ENCODE results near the gene MAP3K12.
A peak's percentile ranks its signal among the peaks of the same experiment; 100 is the strongest.

The MAP3K12 gene

DNA sequence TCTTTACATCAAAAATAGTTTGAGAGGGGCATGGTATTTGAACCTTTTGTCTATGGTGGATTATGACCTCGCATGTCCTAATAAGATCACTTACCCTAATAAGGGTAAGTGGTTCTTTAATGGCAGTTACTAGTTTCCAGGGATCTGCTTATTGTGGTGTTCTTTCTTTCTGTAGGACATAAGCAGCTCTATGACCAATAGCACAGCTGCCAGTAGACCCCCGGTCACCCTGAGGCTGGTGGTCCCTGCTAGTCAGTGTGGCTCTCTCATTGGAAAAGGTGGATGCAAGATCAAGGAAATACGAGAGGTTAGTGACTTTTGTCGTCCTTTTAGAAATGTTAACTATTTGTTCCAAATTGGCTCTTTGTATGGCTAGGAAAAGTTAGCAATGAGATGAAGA, 40.2 kb downstream of the MAP3K12 start:
- H3K4me3 ChIP-seq (ENCODE audit: low read depth, low read length): no peak overlapping the region
- no peak for DNase-seq (ENCODE audit: low read depth)
- TF ChIP-seq, protein P1, sequence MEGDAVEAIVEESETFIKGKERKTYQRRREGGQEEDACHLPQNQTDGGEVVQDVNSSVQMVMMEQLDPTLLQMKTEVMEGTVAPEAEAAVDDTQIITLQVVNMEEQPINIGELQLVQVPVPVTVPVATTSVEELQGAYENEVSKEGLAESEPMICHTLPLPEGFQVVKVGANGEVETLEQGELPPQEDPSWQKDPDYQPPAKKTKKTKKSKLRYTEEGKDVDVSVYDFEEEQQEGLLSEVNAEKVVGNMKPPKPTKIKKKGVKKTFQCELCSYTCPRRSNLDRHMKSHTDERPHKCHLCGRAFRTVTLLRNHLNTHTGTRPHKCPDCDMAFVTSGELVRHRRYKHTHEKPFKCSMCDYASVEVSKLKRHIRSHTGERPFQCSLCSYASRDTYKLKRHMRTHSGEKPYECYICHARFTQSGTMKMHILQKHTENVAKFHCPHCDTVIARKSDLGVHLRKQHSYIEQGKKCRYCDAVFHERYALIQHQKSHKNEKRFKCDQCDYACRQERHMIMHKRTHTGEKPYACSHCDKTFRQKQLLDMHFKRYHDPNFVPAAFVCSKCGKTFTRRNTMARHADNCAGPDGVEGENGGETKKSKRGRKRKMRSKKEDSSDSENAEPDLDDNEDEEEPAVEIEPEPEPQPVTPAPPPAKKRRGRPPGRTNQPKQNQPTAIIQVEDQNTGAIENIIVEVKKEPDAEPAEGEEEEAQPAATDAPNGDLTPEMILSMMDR (conservative IDR thresholded peaks at IDR 0.05; ENCODE audit: low read depth, low read length): no peak

DNA sequence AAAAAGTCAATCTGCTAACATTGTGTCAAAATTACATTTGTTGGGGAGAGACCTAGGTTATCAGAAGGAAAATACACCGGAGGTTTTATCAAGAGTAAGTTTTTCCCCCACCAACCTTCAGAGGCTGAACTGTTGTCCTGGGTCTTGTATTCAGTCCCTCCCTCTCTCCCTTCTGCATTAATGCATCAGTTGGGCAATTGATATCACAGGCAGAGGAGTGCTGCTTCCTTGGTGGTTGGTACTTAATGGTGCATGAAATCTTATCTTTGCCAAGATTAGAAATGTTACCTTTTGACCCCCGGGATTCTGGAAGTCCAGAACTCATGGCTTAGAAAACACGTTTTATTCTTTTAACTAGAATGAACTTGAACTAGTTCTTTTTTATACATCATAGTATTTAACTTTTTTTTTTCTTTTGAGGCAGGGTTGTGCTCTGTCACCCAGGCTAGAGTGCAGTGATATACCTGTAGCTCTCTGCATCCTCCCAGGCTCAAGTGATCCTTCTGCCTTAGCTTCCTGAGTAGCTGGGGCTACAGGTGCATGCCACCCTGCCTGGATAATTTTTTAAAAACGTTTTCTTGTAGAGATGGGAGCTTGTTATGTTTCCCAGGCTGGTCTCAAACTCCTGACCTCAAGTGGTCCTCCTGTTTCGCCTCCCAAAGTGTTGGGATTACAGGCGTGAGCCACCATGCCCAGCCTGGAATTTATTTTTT, 42.4 kb downstream of the MAP3K12 start:
- DNase-seq (ENCODE audit: low read depth): no peak
- no peak overlapping the region for H3K4me3 ChIP-seq (ENCODE audit: low read depth, low read length)
- TF ChIP-seq, protein P1 (conservative IDR thresholded peaks at IDR 0.05; ENCODE audit: low read depth, low read length): no peak

DNA sequence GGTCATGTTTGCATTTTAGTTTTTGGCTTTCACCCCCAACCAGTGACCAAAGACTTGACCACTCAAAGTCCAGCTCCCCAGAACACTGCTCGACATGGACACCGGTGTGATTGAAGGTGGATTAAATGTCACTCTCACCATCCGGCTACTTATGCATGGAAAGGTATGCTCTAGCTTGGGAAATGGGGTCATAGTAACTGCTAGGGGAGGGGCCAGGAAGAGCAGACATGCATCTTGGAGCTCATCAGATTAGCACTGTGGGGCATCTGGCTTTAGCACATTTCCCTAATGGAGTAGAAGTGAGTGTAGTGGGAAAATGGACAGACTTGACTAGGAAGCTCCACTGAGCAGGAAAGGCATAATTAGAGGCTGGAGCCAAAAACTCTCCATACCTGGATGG, 44.6 kb downstream of the MAP3K12 start:
- no peak for DNase-seq (ENCODE audit: low read depth)
- TF ChIP-seq, protein P1 (conservative IDR thresholded peaks at IDR 0.05; ENCODE audit: low read depth, low read length): no peak
- peak overlapping the region; percentile 88 for H3K4me3 ChIP-seq (ENCODE audit: low read depth, low read length)

DNA sequence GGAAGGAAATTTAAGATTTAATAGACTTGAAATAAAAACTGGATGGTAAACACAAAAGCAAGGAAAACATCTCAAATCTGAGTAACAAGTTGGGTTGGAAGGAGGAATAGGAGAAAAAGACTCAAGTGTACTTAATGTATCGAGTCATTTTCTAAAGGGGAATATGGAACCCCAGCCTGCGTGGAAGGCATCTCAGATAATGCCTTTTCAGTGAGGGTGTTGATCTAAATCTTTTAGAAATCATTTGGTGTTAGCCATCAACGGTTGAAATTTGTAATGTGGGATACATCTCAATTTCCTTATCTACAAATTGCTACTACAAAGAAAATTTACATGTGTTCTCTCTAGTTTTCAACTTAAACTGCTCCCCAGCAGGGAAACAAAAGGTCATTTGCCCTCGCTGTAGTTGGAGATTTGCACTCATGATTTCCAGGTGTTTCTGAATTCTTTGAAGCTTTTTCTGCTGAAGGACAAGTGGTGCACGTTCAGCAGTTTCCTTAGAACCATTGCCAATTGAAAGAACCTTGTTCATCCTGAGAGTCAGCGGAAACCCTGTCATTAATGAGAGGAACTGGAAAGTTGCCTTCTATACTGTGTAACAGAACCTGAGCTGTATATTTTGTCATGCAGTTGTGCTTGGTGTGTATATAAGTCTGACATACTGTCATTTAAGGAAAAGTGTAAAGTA, 45.2 kb downstream of the MAP3K12 start:
- TF ChIP-seq, protein P1 (conservative IDR thresholded peaks at IDR 0.05; ENCODE audit: low read depth, low read length): no peak
- DNase-seq (ENCODE audit: low read depth): peak; percentile 35
- H3K4me3 ChIP-seq (ENCODE audit: low read depth, low read length): peak overlapping the region; percentile 88

DNA sequence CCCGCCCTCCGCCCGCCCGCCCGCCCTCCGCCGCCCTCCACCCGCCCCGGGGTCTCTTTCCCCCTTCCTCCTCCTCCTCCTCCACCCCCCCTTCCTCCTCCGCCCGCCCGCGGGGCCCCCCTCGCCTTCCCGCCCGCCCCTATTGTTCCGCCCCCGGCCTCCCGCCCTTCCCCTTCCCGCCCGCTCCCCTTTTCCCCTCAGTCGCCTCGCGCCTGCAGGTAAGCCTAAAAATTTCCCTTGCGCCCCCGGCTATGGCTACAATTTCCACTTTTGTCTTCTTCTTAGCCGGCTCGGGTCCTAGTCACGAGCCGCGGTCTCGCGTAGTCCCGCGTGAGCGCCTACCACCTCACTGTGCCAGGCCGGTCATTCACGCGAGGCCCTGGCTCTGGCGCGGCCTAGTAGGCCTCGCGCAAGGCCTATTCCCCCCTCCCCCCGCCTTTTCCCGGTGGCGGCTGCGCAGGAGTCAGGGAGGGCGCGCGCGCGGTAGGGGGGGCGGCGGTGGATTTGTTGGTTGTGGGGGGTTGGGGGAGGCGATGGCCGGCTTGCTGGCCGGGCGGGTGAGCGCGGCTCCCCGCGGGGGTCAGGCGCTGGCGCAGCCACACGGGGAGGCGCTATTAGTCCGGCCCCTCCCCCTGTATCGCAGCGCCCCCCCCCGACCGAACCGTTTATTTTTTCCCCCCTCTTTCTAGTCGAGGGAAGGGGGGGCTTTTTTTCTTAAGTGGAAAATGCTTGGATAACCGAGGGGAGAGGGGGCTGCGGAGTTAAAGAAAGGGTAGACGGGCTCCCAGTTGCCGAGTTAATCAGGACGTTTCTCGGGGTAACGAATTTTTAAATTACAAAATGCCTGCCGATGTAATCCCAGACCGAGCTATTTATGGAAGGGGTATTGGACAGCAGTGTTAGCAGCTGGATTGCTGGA, 46.8 kb downstream of the MAP3K12 start:
- peak overlapping the region; percentile 88 for H3K4me3 ChIP-seq (ENCODE audit: low read depth, low read length)
- TF ChIP-seq, protein P1 (conservative IDR thresholded peaks at IDR 0.05; ENCODE audit: low read depth, low read length): no peak
- peak; percentile 95 for DNase-seq (ENCODE audit: low read depth)

DNA sequence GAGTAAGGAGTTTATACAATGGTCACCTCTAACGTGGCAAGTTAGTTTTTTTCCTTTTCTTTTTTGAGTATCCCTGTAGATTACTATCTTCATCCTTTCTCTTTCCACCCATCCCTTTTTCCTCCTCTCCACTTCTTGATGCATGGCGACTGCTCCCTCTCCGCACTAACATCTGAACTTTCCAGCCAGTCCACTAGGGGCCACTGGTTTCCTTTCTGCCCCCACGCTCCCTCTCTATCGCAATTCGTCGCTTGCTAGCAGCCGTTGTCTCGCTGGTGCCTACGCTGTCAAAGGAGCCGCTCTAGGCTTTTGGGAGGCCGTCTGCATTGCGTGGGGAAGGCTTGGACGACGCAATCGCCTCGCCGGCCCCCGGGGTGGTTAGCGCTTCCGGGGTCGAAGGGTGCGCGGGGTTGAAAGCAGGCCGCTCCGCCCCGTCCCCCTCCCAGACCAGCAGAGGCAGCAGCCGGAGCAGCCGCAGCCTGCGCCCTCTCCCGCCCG, 47.5 kb downstream of the MAP3K12 start, which contains the start of gene PCBP2:
Gene PCBP2, plus strand, starts transcription at position 442 of the 498 bp plus-strand sequence. CDS start 2,699 bp downstream, outside the sequence.
- H3K4me3 ChIP-seq (ENCODE audit: low read depth, low read length): peak within 1 kb of the TSS; percentile 88
- peak; percentile 100 for DNase-seq (ENCODE audit: low read depth)
- TF ChIP-seq, protein P1 (conservative IDR thresholded peaks at IDR 0.05; ENCODE audit: low read depth, low read length): peak; percentile 91
